Measurements from ENCODE around the gene PERM1.
"Not testable (repeated sequence)": the region's sequence is repeated elsewhere in the genome, so short reads cannot be mapped to it uniquely, and the experiment has no call there.

The PERM1 gene

DNA sequence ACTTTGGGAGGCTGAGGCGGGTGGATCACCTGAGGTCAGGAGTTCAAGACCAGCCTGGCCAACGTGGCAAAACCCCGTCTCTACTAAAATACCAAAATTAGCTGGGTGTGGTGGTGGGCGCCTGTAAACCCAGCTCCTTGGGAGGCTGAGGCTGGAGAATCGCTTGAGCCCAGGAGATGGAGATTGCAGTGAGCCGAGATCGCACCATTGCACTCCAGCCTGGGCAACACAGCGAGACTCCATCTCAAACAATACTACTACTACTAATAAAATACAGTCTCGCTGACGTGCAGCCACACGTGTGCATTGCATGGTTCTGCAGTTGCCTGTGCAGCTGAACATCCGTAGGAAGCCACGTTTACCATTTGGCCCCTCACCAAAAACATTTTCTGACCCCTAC lies 35.1 kb downstream of the PERM1 start:
- not testable (repeated sequence) for DNase-seq (ENCODE audit: low read depth in 2 of 2)

DNA sequence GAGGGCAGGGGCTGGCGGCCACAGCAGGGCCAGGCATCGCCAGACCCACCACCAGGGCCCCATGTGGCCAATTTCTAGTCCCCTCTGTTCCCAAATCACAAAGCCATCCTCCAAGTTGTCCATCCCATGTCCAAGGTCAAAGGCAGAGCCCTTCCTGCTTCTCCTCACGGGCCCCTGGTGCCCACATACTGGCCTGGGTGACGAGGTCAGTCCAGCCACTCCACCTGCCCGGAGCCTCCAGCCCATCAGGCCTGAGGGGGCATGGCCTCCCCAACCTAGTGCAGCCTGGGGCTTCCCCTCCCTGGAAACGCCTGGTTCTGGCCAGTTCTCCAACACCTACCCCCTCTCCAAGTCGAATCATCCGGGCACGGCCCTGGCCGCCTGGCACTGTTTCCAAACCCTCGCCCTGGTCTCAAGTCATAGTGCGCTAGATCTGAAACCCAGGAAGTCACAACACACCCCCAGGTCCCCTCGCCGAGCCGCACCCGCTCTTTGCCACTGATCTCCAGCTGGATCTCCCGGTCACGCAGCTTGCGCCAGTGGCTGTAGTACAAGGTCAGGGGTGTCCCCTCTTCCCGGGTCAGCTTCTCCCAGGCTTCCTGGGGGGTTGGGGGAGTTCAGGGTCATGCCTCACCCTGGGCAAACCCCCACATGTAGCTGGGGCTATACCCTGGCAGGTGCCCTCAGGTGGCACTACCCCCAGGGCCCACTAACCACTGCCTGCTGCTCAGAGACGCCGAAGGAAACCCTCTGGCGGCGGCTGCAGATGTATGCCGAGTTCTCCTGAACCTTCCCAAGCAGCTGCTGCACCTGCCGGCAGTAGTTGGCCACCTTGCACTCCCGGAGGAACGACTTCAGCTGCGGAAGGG lies 36.0 kb downstream of the PERM1 start:
- no peak for DNase-seq (ENCODE audit: low read depth in 2 of 2)

DNA sequence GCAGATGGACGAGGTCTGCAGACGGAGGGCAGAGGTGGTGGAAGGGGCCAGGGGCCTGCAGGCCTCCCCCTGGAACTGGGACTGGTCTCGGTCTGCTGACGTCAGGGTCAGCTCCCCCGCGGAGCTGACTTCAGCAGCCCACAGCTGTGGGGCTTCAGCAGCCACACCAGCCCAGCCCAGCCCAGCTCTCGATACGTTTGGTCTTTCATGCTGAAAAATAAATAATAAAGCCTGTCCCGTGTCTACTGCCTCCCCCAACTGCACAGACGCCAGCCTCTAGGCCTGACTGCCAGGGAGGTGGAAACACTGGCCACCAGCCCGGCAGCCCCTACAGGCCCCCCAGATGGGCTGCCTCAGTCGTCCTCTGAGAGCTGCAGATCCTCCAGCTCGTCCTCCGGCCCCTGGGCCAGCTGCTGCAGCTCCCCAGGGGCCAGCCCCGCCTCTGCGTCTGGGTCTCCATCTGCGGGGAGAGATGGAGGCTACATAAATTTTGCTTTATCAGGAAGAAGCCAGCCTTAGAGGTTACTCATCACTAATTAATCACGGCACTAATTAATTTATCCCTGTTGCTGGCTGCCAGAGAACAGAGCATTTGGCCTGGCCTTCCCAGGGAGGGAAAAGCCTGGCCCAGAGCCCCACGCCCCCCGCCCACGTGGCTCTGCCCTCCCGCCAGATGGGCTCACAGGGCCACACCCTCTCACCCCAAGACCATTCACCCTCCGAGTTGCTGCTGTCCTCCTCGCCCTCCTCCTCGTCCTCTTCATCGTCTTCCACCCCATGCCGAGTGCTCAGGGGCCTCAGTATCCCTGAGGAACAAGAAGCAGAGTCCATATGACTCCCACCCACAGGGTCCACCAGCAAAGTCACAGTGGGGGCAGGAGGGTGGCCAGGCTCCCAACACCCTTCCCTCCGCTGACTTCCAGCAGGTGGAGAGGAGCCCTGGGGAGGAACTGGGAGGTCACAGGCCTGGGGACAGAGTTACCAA lies 37.3 kb downstream of the PERM1 start:
- DNase-seq (ENCODE audit: low read depth in 2 of 2), result peak in 1 of 2 experiments; percentile 39

DNA sequence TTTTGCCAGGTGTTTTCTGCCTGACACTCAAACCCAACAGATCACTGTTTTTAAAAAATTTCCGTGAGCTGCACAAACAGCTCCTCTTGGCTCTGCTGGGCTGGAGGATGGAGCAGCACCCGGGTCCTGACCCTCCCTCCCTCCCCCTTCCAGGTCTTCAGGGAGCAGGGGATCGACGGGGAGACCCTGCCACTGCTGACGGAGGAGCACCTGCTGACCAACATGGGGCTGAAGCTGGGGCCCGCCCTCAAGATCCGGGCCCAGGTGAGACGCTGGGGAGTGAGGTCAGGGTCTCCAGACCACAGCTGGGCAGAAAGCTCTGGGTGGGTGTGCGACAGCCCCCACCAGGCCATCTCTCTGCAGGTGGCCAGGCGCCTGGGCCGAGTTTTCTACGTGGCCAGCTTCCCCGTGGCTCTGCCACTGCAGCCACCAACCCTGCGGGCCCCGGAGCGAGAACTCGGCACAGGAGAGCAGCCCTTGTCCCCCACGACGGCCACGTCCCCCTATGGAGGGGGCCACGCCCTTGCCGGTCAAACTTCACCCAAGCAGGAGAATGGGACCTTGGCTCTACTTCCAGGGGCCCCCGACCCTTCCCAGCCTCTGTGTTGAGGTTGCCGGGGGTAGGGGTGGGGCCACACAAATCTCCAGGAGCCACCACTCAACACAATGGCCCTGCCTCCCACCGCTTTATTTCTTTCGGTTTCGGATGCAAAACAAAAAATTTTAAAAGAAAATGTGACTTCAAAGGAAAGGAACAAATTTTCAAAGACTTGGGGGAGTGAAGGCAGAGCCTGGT lies 38.1 kb downstream of the PERM1 start:
- DNase-seq (ENCODE audit: low read depth in 2 of 2), result no peak

DNA sequence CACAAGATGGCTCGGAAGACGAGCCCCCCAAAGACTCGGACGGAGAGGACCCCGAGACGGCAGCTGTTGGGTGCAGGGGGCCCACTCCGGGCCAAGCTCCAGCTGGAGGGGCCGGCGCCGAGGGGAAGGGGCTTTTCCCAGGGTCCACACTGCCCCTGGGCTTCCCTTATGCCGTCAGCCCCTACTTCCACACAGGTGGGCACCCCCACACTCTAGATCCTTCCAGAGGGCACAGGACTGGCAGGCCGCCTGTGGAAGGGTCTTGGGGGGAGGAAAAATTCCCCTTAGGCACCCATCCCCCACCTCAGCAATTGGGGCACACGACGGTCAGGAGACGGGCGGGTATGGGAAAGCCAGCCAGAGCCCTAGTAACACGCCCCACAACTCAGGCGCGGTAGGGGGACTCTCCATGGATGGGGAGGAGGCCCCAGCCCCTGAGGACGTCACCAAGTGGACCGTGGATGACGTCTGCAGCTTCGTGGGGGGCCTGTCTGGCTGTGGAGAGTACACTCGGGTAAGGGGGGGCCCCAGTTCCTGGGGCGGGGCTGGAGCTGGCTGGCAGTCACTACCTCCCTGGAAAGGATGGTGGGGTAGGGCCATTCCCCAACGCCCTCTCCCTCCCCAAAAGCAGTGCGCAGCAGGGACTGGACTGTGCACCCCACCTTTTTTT lies 38.9 kb downstream of the PERM1 start:
- DNase-seq (ENCODE audit: low read depth in 2 of 2), result peak in 1 of 2 experiments; percentile 42

DNA sequence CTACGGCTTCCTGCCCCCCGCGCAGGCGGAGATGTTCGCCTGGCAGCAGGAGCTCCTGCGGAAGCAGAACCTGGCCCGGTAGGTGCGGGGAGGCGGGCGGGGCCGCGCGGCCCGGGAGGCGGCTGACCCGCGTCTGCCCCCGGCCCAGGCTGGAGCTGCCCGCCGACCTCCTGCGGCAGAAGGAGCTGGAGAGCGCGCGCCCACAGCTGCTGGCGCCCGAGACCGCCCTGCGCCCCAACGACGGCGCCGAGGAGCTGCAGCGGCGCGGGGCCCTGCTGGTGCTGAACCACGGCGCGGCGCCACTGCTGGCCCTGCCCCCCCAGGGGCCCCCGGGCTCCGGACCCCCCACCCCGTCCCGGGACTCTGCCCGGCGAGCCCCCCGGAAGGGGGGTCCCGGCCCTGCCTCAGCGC lies 39.5 kb downstream of the PERM1 start:
- no peak for DNase-seq (ENCODE audit: low read depth in 2 of 2)

DNA sequence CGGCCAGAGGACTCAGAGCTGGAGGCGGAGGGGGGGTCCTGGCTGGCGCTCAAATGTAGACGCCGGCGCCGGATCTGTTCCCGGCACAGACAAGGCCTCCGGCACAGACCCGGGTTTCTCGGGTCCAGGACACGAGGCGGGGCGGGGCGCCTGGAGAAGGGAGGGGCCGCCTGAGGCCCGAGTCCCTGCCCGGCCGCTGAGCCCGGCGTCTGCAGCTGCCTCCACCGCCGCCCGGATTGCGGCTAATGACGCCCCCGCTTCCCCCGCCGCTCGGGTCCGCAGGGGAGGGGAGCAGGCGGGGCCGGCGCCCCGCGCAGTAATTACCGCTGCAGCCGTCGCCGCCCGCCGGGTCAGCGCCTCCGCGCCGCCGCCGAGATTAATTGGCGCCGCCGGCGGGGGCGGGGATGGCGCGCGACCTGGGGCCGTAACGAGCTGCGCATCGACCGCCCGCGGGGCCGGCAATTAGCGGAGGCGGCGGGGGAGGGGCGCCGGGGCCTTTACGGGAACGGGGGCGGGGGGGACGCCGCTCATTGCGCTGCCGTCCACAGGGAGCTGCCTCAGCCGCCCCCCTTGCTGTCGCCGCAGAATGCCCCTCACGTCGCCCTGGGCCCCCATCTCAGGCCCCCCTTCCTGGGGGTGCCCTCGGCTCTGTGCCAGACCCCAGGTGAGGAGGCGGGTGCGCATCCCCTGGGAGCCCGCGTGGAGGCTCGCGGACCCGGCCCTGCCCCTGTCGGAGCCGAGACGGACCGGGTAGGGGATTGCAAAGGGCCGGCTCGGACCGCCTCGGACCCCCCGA lies 40.1 kb downstream of the PERM1 start:
- peak; percentile 71 to 72 for DNase-seq (ENCODE audit: low read depth in 2 of 2)

DNA sequence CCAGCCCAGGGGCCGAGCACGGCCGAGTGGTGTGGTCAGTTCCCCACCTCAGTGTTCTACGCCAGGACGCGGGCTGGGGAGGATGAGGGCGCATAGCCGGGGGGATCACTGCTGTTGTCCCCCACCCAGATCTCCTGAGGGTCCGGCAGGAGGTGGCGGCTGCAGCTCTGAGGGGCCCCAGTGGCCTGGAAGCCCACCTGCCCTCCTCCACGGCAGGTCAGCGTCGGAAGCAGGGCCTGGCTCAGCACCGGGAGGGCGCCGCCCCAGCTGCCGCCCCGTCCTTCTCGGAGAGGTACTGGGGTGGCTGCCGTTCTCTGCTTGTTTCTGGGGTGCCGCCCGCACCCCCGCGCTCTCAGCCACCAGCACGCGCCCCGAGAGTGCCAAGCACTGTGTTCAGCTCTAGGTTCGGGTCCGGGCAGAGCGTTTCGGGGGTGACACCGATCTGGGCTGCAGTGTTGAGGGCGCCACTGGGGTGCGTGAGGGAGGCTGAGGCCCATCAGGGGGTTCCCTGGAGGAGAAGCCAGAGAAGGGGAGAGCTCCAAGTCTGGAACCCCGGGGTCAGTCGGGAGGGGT lies 40.8 kb downstream of the PERM1 start:
- no peak for DNase-seq (ENCODE audit: low read depth in 2 of 2)

DNA sequence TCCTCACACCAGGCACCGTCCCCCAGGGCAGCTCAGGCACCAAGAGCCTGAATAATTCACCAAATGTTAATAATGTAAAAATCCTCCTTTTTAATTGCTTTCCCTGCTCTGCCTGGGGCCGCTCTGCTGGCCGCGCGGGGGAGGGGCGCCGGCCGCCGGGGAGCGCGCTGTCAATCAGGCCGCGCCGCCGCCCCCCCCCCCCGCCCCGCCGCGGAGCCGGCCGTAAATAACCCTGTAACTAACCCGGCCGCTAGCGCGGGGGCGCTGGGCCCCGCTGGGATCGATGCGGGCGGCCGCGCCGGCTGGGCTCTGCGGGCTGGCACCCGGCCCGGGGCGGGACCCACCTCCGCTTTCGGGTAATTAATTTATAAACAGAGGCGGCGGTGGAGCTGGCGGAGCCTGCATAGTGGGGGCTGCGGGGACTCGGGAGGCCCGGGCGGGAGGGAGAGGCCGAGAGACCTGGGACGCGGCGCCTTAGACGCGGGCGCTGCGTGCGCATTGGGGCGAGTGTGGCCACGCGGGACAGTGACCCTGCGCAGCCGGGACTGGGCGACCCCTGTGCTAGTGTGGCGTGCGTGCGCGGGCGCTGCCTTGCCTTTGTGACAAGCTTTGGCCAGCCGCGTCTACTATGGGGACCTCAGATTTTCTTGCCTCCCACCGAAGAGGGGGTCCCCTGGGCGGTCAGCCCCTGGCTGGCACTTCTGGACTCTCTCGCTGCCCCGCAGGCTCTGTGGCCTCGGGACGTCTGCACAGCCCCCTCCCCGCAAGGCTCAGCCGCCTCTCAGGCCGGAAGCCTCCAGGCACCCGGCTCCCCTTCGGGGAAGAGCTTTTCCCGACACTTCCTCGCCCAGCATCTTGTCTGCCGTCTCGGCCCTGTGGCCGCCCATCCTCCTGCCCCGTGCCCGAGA lies 41.5 kb downstream of the PERM1 start:
- peak; percentile 72 to 77 for DNase-seq (ENCODE audit: low read depth in 2 of 2)

DNA sequence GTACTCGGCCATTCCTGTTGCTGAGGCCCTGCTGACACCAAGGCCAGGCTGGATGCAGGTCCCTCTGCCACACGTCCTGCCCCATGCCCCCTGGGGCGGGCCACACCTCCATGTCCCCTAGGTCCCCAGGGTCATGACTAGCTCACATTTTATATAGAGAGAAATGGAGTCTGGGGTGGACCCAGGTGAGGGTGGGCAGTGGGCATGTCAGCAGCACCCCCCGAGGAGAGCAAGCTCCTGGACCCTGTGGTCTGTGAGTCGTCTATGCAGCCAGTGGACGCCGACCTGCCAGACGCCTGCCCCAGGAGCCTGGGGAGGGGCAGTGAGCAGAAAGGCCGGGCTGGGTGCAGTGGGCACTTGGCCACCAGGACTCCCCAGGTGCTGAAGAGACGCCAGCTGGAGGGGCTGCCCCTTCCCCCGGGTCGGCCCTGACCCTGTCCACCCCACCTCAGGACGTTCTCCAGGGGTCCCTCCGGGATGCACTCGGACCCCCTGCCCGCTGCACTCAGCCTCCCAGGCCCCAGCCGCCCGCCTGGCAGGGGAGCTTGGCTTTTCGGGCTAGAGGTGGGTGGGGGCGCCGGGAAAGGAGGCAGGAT lies 42.3 kb downstream of the PERM1 start:
- no peak for DNase-seq (ENCODE audit: low read depth in 2 of 2)

DNA sequence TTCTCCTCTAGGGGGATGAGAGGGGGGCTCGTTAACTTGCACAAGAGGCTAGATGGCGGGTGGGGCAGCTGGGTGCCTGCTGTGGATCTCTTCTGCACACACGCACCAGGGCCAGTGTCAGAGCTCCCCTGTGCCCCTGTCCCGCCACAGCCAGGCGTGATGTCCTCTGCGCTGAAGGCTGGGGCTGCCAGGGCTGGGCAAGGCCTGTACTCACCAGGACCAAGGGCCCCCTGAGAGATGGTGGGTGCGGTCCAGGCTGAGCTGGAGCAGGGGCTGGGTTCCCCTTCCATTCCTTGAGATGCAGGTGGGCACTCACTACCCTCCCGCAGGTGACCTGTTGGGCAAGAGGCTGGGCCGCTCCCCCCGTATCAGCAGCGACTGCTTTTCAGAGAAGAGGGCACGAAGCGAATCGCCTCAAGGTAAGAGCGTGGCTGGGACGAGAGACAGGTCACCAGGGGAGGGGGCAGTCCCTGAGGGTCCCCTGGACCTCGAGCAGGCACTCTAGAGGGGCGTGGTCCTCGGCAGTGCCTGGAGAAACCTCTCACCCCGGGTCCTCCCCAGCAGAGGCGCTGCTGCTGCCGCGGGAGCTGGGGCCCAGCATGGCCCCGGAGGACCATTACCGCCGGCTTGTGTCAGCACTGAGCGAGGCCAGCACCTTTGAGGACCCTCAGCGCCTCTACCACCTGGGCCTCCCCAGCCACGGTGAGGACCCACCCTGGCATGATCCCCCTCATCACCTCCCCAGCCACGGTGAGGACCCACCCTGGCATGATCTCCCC lies 43.0 kb downstream of the PERM1 start:
- no peak for DNase-seq (ENCODE audit: low read depth in 2 of 2)

DNA sequence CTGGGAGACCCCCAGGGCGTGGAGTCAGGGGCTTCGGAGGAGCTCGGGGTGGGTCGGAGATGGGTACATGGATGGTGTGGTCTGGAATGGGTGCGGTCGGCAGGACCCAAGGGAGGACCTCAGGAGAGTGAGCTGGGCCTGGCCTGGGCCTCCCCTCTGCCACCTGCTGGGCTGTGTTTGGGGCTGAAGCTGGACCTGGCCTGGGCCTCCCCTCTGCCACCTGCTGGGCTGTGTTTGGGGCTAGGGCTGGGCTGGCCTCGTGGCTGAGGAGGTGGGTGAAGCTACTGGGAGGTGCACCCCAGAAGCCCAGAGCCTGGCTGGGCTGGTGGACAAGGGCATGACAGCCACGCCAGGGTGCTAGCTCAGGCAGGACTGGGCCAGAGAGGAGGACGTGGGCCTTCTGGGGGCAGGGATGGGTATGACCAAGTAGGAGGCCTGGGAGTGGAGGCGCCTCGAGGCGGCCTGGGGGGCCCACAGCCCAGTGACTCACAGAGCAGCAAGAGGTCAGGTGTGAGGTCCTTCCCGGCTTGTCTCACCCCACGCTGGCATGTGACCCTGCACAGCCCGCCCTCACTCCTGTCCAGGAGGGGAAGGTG lies 43.7 kb downstream of the PERM1 start:
- DNase-seq (ENCODE audit: low read depth in 2 of 2), result no peak

DNA sequence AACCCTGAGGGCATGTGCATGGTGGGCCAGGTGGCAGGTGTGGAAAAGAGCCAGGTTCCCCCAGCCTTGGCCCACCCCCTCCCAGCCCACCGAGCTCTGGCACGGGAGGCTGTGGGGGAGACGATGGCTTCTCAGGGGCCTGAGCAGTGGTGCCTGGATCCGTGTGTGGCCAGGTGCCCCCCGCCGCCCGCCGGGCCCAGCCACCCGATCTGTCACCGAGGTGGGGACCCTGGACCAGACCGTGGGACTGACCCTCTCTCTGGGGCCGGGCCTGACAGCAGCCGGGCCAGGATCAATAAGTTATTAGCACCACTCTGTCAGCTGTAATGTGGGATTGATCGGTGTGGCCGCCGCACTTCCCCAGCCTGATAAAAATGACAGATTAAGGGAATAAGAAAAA lies 44.4 kb downstream of the PERM1 start:
- DNase-seq (ENCODE audit: low read depth in 2 of 2), result no peak

DNA sequence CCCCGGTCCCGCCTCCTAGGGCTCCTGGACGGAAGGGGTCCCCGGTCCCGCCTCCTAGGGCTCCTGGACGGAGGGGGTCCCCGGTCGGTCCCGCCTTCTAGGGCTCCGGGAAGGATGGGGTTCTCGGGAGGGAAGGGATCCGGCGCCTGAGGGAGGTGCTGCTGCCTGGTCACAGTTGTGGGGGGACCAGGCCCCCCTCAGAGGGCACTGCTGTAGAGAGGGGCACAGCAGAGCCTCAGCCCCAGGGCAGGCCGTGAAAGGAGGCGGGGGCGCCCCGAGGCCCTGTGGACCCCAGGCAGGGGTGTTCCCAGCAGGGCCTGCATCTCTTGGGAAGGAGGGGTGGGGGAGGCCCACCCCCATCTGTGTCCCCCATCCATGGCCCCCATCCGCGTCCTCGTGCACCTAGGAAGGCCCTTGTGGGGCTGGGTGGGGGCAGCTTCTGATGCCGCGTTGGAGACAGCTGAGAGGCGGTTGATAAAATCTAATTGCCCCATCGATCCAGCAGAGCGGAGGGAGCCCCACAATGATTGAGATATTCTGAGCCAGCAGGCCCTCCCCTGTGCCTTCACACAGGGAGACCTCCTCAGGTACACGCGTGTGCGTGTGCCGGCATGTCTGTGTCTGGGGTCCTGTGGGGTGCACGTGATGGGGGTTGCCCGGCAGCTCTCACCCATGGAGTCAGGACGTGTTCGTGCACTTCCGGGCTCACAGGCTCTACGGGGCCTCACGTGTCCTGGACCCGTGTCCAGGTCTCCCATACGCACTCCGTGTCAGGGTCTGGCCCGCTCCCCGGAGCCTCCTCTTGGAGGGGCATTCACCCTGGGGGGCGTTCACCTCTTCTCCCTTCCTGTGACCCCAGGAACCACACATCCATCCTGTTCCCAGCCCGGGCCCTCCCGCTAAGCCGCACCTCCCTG lies 45.3 kb downstream of the PERM1 start:
- no peak for DNase-seq (ENCODE audit: low read depth in 2 of 2)

DNA sequence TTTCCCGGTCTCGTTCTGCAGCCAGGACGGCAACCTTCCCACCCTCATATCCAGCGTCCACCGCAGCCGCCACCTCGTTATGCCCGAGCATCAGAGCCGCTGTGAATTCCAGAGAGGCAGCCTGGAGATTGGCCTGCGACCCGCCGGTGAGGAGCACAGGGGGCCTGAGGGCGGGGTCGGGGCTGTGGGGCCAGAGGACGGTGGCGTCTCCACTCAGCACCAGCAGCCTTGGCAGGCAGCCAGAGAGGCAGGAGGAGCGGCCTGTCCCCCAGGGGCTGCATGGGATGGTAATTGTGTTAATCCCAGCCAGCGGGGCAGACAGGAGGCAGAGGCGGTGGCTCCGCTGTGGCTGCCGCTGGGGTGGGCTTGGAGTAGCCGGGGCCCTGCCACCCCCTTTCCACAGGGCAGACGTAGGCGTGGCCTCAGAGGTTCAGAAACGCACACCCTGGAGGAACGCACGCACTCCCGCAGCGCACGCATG lies 46.1 kb downstream of the PERM1 start:
- no peak for DNase-seq (ENCODE audit: low read depth in 2 of 2)

Measured in fibroblast of skin of left quadriceps (primary cell).